Stimulated activated CD4-positive, alpha-beta T cell treated with anti-CD3 and anti-CD28 coated beads, TNF-alpha, amount 100 ng/mL, for 24 hours (primary cell): ENCODE measurements around the gene EFNB3.

Source experiments
- DNase-seq, 3 experiments: peaks; one replicate each; pipeline ENCODE4 v3.0.0-alpha.2; 2020; ENCODE audit warnings: low read depth in 3 of 3

The EFNB3 gene

GRCh38 chr17:7704601-7705268 is at the start of gene EFNB3:
TSS of gene EFNB3 (plus strand) at chr17:7705202. CDS start at chr17:7705599, 397 bp downstream.
- no peak for DNase-seq

DNA sequence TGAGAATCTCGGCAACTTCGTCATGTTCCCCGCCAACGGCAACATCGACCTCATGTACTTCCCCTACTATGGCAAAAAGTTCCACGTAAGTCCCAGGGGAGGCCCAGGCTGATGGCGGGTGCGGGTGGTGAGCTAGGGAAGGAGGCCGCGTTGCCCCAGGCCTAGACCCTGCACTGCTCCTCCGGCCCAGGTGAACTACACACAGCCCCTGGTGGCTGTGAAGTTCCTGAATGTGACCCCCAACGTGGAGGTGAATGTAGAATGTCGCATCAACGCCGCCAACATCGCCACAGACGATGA is 49.5 kb upstream of the EFNB3 start:
- no peak for DNase-seq

DNA sequence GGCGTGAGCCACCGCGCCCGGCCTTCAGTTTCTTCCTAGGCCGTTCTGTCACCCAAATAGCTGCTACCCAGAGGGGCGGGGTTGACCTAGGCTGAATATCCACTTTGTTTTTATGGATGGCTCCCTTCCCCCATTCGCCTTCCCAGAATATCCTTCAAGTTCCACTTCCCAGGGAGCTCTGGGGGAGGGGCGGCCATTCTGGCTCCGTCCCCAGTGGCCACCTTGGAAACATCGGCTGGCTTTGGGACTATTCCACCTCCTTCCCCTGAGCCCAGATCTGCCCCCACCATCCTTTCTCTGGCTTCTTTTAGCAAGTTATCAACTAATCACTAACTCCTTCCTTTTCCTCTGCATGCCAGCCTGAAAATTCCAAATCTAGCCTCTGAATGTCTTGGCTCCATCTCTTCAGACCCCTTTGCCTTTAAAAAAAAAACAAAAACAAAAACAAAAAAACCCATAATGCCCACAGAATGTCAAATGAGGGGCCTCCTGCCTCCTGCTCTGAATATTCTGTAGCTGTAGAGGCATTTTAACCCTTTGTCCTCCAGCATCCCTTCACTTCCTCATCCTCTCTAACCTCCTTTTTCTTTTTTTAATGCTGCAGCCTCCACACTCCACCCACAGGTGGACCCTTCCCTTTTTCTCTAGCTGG is 47.9 kb upstream of the EFNB3 start:
- no peak for DNase-seq

GRCh38 chr17:7667656-7668406 is 37.2 kb upstream of the EFNB3 start:
- DNase-seq = no peak

DNA sequence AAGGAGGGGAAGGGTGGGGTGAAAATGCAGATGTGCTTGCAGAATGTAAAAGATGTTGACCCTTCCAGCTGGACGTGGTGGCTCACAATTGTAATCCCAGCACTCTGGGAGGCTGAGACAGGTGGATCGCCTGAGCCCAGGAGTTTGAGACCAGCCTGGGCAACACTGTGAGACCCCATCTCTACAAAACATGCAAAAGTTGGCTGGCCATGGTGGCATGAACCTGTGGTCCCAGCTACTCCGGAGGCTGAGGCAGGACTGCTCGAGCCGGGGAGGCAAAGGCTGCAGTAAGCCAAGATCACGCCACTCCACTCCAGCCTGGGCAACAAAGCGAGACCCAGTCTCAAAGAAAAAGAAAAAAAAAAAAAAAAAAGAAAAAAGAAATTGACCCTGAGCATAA is 36.5 kb upstream of the EFNB3 start:
- no peak for DNase-seq

- DNase-seq = peak in 1 of 3 experiments; percentile 49
Observed at GRCh38 chr17:7673239-7673638, 31.8 kb upstream of the EFNB3 start.

- no peak for DNase-seq
Observed at GRCh38 chr17:7674934-7675333, 30.1 kb upstream of the EFNB3 start.

- no peak for DNase-seq
Observed at GRCh38 chr17:7676533-7676932, 28.5 kb upstream of the EFNB3 start.

DNA sequence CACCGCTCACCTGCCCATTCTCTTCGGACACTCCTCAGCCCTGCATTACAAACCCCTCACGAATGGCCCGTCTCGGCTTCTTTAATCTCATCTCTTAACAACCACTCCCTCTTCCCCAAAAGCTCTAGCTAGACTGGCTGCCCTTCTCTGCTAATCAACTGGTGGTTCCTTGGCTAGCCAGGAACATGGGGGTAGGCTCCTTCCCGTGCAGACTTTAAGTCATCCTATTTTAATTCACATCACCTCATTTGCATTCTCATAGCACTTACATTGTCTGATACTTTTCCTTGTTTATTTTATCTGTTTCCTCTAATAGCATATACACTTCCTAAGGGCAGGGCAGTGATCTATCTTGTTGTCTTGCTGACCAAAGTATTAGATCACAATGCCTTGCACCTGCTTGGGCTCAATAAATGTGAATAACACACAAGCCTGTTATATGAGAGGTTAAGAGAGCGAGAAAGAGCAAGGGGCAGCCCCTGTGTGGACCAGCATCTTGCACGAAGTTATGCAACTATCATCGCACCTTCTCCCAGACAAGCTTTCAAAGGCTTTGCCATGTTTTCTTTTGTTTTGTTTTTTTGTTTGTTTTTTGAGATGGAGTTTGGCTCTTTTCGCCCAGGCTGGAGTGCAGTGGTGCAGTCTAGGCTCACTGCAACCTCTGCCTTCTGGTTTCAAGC is 27.5 kb upstream of the EFNB3 start:
- DNase-seq = no peak

DNA sequence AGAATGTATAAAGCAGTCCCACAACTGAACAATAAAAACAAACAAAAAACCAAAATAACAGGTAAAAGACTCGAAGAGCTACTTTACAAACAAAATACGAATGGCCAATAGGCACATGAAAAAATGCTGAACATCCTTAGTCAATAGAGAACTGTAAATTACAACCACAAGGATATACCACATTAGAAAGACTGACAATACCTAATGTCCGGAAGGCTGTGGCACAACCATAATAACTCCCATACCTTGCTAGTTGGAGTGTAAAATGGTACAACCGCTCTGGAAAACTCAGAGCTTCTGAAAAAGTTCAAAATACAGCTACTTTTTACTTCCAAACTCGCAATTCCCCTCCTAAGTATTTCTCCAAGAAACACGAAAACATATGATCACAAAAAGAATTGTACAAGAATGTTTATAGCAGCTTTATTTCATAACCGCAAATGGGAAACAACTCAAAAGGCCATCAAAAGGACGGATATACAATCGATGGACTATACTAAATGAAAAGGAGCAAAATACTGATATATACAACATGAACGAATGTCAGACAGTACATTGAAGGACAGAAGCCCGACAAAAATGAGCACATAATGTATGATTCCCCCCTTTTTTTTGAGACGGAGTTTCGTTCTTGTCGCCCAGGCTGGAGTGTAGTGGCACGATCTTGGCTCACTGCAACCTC is 20.0 kb upstream of the EFNB3 start:
- DNase-seq = no peak

DNA sequence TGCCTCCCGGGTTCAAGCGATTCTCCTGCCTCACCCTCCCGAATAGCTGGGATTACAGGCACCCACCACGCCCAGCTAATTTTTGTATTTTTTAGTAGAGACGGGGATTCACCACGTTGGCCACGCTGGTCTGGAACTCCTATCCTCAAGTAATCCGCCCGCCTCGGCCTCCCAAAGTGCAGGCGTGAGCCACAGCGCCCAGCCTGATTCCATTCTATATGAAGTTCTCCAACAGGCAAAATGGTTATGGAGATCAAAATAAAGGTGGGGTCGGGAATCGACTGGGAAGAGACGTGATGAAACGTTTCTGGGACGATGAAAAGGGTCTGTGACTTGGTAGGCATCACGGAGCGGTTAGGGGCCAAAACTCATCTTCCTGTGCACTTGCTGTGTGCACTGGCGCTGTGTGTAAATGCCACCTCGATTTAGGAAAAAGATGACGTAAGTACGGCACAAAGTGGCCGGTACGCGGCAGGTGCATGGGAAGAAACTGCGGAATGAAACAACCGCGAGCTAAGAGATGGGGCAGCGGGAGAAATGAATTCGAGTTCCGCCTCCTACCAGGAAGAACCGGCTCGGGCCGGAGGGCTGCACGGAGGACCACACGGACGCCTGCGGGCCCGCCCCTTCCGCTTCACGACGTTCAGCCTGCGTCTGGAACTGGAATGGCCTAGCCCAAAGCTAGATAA is 19.3 kb upstream of the EFNB3 start:
- peak; percentile 77 to 89 (median 81) for DNase-seq

DNA sequence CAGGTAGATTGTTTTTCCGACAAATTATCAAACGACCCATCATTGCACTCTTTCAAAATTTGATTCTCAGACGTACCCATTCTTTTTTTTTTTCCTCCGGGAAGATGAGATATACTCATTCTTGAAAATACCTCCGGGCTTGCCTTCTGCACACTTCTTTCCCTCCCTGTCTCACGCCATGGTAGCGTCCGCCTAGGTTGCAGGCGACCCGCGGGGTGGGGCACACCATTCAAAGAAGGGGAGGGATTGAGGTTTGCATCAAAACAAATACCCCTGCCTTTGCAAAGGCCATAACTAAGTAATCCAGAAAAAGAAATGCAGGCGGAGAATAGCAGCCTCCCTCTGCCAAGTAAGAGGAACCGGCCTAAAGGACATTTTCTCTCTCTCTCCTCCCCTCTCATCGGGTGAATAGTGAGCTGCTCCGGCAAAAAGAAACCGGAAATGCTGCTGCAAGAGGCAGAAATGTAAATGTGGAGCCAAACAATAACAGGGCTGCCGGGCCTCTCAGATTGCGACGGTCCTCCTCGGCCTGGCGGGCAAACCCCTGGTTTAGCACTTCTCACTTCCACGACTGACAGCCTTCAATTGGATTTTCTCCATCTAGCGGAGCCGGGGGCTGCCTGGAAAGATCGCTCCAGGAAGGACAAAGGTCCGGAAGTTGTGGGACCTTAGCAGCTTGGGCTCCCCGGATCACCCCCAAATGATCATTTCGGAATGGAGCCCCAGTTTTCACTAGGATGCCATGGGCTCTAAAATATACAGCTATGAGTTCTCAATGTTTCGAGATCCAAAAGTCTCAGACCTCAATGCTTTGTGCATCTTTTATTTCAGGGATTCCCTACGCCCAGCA is 18.6 kb upstream of the EFNB3 start:
- peak; percentile 55 to 76 (median 58) for DNase-seq

DNA sequence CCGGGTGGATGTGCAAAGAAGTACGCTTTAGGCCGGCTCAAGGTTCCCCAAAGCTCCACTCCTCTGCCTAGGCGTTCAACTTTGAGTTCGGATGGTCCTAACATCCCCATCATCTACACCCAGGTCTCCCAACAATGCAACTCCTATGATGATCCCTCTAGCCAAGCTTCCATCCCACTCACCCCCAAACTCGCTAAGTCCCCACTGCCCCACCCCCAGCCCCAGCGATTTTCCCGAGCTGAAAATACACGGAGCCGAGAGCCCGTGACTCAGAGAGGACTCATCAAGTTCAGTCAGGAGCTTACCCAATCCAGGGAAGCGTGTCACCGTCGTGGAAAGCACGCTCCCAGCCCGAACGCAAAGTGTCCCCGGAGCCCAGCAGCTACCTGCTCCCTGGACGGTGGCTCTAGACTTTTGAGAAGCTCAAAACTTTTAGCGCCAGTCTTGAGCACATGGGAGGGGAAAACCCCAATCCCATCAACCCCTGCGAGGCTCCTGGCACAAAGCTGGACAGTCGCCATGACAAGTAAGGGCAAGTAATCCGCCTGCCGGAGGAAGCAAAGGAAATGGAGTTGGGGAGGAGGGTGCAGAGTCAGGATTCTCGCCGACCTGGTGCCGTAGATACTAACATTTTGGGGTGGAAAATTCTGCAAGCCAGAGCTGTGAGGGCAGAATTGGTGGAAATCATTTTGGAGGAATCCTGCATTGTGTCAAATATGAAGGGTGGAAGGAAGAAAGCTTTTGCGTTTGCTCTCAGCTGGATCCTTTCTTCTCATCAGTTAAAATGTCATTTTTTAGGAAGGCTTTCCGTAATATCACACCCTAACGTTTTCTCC is 17.7 kb upstream of the EFNB3 start, which contains the start of gene TP53:
TSS of gene TP53 (minus strand) at position 419 of the 836 bp plus-strand sequence. CDS start 10,896 bp downstream, outside the sequence.
- DNase-seq = peak; percentile 71 to 83 (median 80)

GRCh38 chr17:7687908-7688807 is 16.8 kb upstream of the EFNB3 start, which contains the start of gene WRAP53:
TSS of gene WRAP53 (plus strand) at chr17:7688477. CDS start at chr17:7688649, 172 bp downstream.
- peak; percentile 89 to 94 (median 94) for DNase-seq

DNA sequence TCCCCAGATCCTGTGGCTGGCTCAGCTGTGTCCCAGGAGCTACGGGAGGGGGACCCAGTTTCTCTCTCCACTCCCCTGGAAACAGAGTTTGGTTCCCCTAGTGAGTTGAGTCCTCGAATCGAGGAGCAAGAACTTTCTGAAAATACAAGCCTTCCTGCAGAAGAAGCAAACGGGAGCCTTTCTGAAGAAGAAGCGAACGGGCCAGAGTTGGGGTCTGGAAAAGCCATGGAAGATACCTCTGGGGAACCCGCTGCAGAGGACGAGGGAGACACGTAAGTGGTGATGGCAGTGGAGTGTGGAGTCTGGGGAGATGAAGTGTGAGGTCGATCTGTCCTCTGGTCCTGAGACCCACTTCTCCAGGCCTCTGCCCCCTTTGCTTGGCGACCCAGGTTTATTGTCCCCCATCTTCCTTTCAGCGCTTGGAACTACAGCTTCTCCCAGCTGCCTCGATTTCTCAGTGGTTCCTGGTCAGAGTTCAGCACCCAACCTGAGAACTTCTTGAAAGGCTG is 16.1 kb upstream of the EFNB3 start:
- DNase-seq = no peak

- DNase-seq = no peak
Observed at GRCh38 chr17:7695586-7695985, 9.4 kb upstream of the EFNB3 start.

DNA sequence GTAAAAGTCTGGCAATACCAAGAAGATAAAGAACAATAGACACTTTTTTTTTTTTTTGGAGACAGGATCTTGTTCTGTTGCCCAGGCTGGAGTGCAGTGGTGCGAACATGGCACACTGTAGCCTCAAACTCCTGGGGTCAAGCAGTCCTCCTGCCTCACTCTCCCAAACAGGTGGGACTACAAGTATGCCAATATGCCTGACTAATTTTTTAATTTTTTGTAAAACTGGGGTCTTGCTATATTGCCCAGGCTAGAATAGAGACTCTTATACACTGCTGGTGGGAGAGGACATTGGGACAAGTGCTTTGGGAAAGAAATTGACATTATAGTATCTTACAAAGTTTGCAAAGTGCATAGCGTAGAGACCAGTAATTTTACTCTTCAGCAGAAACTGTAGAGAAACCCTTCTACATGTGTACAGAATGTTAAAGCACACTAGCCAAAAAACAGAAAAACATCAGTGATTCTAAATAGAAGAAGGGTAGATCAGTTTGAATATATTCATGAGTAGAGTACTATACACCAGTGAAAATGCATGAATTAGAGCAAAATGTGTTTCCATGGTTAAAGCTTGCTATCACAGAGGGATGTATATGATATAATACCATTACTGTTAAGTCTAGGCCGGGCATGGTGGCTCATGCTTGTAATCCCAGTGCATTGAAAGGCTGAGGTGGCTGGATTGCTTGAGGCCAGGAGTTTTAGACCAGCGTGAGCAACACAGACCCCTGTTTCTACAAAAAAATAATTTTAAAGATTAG is 7.0 kb upstream of the EFNB3 start:
- no peak for DNase-seq
